Activated T-helper 9 cell treated with anti-CD3 and anti-CD28 coated beads, Interleukin-2, amount 50 U/mL, for 16 hours (primary cell): ENCODE data around the gene DIAPH3.

Source experiments
- DNase-seq: peaks from one replicate; pipeline ENCODE4 v3.0.0-alpha.2; 2020; ENCODE audit warnings: low read depth

The DIAPH3 gene

DNA sequence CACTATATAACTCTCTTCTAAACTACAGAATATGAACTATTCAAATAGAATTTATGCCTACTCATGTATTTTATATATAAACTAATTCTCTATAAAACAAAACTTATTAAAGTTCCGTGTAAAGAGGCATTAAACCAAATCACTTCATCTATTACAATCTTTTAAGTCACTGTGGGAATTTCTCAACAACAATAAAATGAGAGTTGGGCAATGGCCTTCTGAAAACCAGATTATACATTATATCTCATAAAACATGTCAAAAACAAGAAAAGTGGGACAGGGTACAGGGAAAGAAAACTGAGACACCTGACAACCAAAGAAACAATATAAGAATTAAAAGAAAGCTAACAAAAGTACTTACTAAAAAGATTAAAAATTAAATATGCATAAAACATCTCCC, 145.2 kb downstream of the DIAPH3 start:
- no peak for DNase-seq

DNA sequence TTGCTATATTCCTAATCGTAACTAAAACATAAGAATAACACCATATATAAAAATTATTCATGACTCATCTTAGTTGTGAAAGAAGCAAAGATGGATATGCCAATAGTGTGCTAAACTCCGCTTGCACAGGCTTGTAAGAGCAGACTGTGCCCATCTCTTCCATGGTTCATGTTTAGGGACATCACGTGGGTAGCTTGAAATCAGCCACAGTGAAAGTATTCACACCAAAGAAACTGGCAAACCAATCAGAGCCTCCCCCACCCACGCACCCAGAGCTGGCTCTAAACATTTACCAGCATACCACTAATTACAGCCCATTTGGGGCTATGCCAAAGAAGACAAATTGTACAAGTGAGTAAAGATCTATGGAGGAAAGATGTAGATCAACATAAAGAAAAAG, 147.5 kb downstream of the DIAPH3 start:
- DNase-seq = no peak

GRCh38 chr13:60013166-60013565, 150.6 kb downstream of the DIAPH3 start:
- no peak for DNase-seq

DNA sequence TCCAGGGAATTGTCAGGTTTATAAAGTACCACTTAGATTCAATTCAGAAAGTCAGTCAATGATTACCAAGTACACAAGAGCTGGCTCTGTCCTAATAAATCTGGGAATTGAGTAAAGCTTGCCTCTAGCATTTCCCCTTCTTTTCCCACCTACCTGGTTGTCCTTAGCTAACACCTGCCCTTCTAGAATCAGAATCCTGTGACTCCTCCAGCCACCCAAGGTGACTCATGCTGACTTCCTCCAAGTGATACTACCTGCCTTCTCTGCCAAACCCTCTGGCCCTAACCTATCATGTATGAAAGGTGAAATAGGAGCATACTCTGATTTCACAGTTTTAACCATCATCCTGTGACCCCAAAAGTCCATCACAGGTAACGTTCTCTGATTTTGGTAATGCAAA, 151.2 kb downstream of the DIAPH3 start:
- no peak for DNase-seq

DNA sequence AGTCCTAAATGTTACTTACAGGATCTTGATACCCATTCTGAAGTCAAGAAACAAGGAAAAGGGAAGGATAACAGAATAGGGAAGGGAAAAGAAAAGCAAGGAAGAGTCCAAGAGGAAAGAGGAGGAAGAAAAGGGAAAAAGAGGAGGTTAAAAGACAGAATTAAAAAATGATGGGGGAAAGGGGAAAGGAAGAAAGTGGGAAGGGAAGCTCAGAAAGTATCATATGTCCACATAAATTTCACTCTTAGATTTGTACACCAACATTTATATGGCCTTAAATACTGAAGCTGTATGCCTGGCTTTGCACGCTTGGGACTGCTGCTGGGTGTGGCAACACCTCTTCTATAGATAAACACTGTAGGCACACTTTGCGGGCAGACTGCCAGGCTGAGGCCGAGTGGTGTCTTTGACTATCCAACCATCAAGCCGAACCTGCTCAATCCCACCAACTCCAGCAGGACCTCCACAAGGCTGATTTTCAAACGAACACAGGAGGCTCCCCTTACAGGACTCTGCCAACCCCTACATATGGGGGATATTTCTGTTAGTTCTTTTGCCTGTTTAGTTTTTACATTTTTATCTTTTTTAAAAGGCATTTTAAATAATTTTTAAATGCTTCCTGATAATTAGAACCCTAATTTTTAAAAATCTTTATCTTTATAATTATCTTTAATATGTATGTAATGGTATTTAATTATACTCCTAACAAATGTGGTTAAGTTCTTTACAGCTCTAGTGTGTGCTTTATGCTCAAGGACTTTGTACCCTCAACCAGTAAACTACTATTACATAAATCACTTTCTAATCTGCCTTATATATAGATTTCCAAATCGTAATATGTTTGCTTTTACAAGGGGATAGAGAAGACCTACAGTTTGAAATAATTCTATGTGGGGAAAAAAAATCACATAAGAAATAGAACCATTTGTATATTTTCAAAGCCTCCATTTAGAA, 154.2 kb downstream of the DIAPH3 start:
- DNase-seq = no peak

- DNase-seq = no peak
These were observed 161.8 kb downstream of the DIAPH3 start for GRCh38 chr13:60001889-60002288.

DNA sequence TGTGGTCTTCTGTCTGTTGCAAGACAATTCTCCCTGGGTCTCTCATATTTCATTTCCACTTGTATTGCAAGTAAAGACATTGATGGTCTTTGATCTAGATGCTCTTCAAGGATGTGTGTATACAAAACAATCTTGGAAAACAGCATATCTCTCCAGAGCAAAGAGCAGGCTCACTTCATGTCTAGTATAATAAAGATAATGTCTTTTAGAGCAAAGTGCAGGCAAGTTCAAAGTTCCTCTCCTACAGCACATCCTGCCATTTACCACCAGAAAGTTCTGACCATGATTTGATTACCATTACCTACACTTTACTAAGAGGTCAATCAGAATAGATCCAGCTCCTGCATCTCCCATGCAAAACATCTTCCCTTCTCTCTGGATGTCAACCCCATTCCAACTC, 162.8 kb downstream of the DIAPH3 start:
- no peak for DNase-seq

DNA sequence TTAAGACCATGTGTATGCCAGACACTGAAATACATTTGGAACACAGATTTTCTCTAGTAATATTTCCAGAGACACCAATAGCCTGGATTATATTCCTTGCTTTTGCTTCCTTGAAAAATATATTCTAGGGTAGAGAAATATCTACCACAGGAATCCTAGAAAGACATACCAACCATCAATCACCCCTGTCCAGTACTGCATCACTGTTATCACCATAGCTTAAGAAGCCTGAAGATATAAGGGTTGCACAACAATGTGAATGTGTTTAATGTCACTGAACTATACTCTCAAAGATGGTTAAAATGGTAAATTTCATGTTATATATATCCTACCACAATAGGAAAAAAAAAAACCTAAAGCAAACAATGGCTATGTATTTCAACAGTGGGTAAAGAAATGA, 163.6 kb downstream of the DIAPH3 start:
- no peak for DNase-seq

- no peak for DNase-seq
These were observed 165.8 kb downstream of the DIAPH3 start for GRCh38 chr13:59997976-59998375.

GRCh38 chr13:59996461-59996980, 167.2 kb downstream of the DIAPH3 start:
- no peak for DNase-seq

- no peak for DNase-seq
These were observed 172.3 kb downstream of the DIAPH3 start for GRCh38 chr13:59991395-59991794.

- no peak for DNase-seq
These were observed 180.9 kb downstream of the DIAPH3 start for GRCh38 chr13:59982631-59983382.

DNA sequence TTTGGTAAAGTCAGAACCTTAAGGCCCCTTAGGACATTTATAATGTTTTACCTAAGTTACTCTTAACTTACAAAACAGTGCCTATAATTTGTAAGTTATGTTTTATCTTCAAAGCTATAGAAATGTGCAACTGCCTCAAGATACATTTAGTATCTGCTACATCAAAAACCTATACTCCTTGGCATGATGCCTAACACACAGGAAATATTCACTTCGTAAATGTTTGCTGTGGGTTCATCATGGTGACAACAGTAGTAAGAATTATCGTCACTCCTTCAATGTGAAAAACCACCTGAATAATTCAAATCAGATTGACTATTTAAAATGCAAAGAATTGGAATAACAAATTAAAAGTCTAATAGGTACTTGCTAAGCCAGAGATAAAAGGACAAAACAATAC, 184.1 kb downstream of the DIAPH3 start:
- no peak for DNase-seq

DNA sequence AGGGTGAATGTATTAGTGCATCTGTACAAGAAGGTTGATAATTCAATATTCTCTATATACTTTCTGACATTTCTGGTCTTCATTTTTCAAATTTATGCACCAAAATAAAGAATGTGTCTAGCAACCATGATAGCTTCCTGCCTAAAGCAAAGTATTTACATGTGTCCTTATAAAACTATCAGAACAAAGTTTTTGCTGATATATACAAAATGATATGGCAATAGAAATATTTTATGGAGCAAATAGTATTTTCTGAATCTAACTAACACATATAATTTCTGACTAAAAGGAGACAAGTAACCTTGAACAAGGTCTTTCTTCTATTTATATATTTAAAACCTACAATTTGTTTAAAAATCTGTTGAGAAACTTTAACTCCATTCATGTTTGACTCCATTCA, 184.9 kb downstream of the DIAPH3 start:
- DNase-seq = no peak

DNA sequence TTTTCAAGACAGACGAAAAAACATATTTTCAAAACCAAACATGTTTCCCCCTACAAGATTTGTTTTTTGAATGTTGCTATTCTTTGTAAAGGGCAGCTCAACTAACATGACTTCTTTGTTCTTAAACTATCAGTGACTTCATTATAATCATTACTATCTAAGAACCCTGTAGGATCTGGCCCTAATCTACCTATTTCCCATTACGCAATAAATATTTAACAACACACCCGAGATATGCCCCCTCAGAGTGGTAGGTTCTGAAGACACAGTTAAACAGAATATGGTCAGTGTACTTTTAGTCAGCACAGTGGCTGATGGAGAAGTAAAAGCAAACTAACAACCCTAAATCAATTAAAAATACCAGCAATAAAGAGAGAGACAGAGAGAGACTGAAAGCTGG, 186.9 kb downstream of the DIAPH3 start:
- DNase-seq = no peak

DNA sequence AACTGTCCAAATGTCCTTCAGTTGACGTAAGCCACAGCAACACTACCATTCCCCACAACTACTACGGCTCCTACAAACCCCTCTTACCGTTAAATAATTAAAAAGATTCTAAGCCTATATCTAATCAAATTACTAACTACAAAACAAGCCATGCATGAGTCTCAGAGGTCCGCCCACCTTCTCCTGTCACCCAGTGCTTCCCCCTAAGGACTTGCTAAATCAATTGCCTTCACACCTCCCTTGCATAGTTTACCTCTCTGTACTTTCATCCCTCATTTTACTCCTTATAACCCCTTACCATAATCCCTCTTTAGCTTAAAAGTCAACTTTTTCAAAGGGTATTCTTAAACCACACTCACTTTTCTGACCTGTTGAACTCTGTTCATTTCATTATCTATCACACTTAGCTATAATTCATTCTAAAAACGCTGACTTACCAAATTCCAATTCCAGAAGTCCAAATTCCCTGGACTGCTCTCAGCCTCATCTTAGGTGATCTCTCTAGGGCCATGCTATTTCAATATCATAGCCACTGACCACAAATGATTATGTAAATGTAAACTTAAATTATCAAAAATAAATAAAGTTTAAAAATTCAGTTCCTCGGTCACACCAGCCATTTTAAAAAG, 187.8 kb downstream of the DIAPH3 start:
- no peak for DNase-seq

DNA sequence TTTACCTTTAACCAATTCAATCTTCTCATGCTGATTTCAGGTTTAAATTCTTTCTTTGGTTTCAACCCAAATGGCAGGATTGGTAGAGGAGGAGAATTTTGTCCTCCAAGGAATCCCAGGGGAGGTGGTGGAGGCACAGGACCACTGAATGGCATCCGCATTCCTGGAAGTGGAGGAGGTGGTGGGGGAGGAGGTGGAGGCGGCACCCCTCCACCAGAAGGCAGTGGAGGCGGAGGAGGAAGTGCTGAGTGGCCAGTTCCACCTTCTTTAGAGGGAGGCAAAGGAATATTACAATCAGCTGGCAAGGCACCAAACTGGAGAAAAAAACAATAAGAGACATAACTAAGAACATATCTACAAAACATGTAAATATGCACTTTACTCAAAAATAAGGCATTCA, 192.9 kb downstream of the DIAPH3 start:
- DNase-seq = no peak

DNA sequence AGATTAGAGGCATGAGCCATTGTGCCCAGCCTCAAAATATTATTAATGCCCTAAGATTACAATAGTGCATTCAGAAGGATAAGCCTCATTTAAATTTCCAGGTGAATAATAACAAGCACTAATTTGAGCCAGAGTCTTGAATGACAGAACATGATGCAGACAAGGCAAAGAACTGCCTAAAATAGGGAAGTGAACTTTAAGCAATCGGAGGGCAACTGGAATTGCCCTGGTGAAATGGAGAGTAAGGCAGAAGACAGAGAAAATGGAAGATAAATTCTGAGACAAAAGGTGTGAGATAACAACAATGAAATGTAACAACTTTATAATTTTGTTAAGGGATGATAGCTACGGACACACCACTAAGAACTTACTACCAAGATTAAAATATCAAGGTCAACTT, 199.9 kb downstream of the DIAPH3 start:
- no peak for DNase-seq

GRCh38 chr13:59963383-59963782, 200.3 kb downstream of the DIAPH3 start:
- DNase-seq = no peak

DNA sequence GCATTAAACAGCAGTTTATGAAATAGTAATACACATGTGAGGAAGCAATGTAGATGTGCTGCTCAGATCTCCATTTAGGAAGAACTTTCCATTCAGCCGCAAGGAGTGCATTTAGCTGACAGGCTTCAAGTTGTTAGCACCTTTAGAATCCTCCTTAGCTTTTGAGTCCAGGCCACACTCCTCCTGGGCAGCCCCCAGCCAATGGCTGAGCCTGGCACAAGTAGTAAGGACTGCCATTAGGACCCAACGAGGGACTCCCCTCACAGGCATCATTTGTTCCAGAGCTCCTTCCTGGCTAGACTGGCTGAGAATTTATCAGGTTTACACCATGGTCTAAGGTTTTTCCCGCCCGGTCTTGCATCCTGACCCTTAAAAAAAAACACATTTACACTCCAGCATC, 201.4 kb downstream of the DIAPH3 start:
- no peak for DNase-seq

DNA sequence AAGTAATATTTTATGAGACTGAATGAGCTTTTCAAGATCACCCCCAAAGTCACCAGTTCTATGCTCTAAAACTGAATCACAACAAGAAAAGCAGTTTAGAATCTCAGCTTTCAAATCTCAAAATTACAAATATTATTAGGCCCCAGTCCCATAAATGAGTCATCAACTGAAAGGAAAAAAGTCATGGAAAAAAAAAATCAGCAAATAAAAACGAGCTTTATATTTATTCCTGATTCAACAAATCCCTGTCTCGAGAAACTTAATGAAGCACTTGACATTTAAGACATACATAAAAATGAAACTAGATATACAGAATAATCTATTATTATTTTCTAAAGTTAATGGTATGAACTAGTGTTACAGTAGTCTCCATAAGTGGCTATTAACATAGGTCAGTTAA, 203.0 kb downstream of the DIAPH3 start:
- no peak for DNase-seq

DNA sequence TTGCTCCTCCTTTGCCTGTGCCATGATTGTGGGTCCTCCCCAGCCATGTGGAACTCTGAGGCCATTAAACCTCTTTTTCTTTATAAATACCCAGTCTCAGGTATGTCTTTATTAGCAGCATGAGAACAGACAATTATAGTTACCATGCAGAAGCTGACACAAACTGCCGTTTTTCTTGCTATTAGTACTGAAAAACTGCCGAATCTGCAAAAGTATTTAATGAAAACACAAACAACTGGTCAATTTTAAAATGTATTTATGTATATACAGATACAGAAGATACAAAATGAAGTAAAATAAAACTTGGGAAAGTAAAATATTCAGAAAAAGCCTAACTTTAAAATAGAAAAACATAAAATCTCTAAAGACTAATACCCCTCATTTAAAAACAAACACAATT, 206.3 kb downstream of the DIAPH3 start:
- DNase-seq = no peak

GRCh38 chr13:59954601-59955000, 209.1 kb downstream of the DIAPH3 start:
- no peak for DNase-seq
